GM19035 (cell line): ENCODE data around the gene RTF2.

Experiments used
- ATAC-seq: cut with Tn5 transposase; IDR thresholded peaks from one replicate; pipeline ENCODE4 v1.9.1; 2021; ENCODE audit not compliant: unreplicated experiment

The RTF2 gene

DNA sequence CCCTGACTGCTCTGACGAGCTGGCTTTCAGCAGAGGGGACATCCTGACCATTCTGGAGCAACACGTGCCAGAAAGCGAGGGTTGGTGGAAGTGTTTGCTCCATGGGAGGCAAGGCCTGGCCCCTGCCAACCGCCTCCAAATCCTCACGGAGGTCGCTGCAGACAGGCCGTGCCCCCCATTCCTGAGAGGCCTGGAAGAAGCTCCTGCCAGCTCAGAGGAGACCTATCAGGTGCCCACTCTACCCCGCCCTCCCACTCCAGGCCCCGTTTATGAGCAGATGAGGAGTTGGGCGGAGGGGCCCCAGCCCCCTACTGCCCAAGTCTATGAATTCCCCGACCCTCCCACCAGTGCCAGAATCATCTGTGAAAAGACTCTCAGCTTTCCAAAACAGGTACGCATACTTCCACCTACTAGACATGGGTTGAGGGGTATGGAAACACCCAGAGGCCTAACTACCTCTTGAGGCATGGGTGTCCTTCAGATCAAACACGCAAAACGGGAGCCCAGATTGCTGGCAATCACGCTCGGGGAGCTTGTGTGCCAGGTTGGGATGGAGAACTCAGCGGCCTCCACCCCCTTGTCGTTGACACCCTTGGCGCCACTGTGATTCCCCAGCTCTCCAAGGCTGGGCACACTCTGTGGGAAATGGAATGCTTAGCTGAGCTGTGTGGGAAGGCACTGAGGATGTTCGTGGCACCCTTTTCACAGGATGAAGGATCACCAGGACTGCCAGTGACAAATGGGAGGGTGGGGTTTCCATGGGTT, 31.0 kb upstream of the RTF2 start:
- no peak for ATAC-seq

DNA sequence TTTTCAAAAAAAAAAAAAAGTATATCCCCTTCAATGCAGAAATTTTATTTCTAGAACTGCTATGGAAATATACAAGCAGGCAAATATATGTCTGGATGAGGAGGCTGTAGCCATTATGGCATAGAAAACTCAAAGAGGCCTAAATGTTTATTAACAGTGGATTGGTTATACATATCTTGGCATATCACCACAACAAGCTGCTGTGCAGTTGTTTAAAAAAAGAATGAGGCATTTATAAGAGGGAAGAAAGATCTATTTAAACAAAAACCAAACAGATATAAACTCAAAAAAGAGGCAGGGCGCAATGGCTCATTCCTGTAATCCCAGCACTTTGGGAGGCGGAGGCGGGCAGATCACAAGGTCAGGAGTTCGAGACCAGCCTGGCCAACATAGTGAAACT, 30.1 kb upstream of the RTF2 start:
- no peak for ATAC-seq

DNA sequence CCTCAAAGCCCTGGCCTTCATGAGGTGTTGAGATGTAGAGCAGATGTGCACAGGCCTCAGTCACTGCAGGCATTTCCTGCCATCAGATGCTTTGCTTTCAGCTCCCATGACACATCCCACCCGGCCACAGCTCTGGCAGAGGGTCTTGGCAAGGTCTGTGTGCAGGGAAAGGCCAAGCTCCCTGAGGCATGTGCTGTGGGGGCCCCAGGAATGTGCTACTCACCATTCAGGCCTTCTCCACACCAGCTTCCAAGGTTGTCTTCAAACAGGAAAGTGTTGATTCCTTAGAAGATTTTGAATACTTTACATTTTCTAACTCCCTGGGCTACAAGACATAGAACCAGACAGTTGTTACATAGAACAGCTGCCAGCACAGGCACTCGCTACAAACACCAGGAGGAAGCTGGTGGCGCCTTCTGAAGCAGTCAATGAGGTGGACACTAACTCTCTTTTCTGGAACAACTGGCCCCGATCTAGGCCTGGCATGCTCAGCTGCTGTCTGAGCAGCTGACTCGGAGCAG, 28.6 kb upstream of the RTF2 start:
- ATAC-seq, result no peak

DNA sequence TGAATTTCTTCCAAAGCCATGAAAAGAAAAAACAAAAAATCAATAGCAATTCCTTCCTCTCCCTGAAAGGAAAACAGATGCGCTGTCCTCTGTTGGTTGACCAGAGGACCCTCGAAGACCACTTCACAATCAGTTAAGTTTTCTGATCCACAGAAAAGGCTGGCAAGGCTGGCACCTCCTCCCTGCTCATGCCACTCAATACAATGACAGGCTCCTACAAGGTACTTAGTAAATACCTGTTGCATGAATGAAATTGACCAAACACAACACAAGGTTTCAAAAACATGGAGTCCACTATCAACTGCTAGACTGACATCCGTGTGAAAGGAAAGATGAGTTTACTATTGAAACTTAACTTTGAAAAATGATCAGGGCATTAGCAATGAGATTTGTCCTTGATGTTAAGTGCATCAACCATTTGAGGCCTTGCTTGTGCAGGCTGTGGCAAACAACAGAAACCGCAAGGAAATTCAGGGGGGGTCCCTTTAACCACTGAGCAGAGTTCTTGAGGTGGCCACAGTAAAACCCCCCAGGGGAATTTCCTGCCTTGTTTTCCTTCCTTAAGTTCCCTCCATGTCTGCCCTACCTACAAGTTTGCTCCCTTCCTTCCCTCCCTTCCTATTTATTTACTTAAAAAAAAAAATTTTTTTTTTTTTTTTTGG, 27.9 kb upstream of the RTF2 start:
- ATAC-seq, result peak; percentile 72

DNA sequence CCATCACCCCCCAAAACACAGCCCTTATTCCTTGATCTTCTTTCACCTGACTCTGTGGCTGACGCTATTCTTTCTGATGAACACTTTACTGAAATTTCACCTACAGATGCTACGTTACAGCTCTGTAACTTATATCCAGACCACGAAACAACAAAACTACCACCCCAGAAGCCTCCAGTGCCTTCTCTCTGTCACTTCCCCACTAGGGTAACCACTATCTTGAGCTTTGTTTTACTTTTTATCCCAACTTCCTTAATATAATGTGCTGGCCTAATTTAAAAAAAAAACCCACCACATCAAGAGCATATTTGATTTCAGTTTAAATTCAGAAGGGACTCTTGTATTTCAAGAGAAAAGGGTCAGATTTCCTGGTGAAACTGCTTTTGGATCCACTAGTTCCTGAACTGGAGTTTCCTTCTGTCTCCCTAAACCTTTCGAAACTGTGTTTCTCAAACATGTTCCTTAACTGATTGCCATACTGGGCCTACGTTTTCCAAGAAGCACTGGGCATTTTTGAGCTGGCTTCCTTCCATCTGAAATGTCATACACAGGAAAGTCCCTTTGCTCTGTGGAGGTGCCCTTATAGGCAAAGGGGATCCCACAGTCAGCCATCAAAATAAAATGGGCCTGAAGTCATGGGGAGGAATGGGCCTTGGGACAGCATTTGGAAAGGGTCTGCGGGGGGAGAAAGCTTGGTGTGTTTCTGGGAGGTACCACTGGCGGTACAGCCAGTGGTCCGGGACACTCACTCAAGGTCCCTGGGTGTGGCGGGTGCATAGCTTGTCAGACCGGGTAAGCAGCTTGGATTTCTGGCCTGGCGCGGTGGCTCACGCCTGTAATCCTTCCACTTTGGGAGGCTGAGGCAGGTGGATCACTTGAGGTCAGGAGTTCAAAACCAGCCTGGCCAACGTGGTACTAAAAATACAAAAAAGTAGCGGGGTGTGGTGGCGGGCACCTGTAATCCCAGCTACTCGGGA, 25.8 kb upstream of the RTF2 start:
- ATAC-seq, result no peak

DNA sequence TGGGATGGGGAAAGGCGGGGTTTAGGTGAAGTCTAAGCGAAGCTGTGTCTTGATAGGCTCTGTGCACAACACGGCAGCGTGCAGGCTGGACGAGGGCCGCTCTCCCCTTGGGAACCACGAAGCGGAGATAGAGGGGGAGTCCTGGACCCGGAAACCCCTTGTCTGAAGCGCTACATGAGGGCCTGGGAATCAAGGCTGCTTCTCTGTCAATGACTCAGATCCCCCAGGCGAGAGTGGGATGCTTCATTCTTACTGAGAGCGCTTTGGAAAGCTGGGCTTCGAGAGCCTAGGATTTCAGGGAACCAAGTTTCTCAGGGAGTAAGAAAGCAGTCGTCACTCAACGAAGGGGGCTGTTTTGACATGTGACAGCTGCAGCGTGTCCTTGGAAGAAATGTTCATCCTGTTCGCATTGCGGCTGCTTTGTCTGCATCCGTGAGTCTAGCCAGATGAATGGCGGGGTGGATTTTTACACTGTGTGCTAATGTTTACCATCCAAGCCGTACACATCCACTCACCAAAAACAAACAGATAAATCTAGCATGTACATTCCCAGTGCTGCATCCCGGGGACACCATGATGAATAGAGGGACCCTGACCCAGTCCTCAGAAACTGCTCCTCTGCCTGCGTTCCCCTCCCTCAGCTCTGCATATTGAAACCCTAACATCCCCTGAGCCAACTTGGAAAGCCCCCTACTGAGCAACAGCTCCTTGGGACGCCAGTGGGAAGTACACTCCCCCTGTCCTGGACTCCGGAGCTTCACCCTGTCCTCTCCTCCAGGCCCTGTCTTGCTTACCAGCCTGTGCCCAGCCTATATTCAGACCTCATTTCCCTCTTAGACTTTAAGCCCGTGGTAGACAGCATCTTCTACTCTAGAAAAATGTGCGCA, 24.5 kb upstream of the RTF2 start:
- ATAC-seq, result no peak

DNA sequence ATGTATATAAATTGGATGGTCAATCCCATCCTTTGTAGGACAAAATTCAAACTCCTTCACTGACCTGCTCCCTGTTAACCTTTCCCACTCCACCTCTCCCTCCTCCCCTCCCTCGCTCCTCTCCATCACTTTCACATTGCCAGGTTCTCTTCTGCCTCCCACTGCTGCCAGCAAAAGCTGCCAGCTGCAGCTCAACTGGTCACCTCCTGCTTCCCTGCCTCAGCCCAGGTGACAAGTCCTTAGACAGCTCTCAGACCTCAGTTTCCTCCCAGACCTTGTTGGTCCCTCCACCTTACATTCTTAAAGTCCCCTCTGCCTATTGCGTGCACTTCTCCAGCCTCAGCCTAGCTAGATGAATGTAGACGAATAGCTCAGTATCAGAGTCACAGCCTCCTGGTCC, 23.3 kb upstream of the RTF2 start:
- ATAC-seq, result no peak

DNA sequence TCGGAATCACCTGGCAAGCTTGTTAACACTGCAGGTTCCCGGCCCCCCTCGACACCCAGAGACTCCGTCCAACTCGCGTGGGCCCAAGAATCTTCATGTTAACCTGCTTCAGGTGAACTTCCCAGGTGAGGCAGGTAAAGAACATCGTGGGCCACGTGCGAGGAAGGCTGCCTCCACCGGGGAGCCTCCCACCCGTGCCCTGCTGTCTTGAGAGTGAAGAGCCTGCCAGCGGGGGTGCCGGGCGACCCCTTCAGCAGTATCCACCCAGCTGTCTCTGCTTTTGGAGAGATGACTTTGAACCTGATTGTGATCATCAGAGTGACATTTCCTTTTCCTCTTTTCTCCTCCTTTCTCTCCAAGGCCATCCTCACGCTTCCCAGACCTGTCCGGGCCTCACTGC, 22.9 kb upstream of the RTF2 start:
- ATAC-seq, result no peak

DNA sequence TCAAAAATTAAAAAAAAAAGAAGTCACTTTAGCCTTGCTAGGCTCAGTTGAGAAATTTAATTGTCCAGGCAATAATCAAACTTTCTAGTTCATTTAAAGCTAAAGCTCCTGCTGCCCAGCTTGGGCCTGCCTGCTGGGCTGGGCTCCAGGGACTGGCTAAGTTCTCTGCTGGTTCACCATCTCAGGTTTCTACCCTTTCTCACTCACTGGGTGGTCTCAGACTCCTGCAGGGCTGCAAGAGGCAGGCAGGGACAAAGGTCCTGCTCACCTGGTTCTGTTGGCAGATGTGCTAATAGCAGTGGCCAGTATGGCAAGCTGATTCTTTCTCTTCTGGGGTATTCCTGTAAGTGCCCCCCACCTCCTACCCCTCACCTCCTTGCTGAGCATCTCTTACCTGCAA, 21.2 kb upstream of the RTF2 start:
- no peak for ATAC-seq

DNA sequence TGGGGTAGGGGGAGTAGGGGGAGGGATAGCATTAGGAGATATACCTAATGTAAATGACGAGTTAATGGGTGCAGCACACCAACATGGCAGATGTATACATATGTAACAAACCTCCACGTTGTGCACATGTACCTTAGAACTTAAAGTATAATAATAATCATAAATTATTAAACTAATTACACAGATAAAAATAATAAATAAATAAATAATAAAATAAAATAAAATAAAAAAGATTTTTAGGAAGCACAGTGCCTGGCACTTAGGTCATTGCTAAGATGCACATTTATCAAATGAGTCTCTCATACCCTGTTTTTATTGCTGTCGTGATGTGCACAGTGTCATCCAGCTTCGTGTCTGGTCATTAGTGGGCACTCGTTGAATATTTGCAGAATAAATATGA, 19.0 kb upstream of the RTF2 start:
- ATAC-seq, result no peak

DNA sequence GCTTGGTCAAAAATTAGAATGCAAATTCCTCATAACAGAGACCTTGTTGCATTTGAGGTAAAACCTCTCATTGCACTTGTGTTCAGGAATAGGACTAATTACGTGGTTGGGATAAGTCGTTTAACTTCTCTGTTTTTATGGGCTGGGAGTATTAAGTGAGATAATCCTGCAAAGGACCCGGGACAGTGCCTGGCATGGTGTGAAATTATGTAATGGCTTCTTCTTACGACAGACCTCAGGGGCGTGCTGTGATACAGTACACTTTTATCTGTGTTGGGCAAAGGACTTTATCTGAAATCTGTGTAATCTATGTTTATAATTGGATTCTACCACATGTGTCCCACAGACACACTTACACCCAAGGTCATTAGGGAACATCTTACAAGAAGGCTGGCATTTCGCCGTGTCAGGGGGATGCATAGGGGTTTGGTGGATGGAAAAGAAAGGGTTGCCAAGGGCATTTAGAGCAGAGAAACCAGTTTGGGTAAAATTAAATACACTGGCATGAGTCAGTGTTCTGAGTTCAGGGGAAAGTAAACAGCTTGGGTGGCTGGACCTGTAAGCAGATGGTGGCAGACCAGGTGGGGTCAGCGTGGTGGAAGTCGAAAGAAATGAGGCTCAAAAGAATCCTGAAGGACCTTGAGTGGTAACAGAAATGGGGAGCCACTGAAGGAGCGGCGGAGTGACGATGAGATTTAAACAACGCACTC, 17.2 kb upstream of the RTF2 start:
- no peak for ATAC-seq

DNA sequence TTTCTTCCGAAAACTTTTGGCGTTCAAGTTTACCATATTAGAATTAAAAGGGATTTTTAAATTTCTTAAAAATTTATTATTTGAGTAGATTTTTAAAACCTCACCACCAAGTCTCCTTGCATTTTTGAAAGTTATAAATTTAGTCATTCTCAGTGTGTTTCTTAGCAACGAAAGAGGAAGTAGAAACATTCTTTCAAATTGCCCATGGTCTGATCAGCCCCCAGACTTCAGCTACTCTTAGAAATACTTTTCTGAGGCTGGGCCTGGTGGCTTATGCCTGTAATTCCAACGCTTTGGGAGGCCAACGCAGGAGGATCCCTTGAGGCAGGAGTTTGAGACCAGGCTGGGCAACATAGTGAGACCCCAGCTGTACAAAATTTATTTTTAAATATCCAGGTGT, 15.1 kb upstream of the RTF2 start:
- peak; percentile 61 for ATAC-seq

DNA sequence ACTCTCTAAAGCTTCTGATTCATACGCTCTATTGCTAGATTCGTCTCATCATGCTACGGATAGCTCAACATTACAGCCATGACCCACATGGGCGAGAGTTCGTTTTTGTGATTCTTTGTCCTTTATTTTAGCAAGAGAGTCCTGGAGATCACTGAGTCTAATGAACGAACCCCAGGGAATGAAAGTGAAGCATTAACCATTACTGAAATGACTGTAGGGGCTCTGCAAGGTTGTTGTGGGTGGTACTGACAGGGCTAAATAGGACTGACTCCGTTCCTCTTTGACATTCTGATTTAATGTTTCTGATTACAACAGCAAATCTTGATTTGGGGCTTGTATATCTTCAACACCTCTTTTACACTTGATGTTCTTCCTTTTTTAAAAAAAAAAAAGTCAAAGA, 13.7 kb upstream of the RTF2 start:
- peak; percentile 85 for ATAC-seq

DNA sequence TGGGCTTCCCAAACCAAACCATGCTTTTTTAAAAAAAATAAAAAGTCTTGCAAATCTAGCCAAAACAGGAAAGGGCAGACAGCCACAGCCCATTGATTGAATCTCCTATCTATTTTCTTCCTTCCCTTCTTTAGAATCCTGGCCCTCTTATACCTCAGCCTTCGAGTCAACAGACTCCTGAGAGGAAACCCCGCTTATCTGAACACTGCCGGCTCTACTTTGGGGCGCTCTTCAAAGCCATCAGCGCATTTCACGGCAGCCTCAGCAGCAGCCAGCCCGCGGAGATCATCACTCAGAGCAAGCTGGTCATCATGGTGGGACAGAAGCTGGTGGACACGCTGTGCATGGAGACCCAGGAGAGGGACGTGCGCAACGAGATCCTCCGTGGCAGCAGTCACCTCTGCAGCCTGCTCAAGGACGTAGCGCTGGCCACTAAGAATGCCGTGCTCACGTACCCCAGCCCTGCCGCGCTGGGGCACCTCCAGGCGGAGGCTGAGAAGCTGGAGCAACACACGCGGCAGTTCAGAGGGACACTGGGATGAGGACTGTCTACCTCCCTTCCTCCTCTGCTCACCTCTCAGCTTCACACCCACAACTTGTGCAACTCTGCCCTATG, 10.1 kb upstream of the RTF2 start:
- ATAC-seq, result no peak

DNA sequence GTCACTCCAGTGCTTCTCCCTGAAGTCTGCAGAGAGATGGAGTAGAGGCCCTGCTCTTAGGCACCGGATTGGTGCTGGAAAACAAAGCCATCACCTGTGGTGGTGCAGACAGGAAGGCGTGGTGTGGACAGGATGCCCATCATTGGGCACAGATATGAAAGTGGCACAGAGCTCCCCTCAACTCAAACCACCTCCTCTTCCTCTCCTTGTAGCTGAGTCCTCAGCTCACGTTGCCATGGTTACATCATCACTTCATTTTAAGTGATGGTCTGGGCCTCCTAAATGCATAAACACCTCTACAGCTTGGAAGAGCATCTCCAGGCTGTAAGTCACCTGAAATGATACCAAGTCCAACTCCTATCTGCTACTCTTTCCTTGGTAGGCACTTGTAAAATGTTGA, 8.0 kb upstream of the RTF2 start:
- ATAC-seq, result no peak

DNA sequence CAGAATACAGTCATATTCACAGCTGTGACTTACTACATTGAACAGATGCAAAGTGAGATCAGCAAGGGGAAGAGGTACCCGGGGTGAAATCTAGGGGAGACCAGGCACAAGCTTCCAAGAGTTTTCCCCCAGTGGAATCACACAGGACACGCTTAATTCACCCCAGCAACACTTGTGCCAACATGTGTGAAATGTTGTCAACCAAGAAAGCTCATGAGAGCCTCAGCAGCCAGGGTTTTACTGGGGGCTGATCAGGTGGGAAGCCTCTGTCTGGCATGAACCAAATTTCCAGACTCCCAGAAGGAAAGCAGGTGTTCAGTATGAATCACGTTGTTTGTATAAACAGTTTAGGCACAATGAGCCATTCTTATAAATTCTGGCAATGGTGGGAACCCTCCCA, 6.9 kb upstream of the RTF2 start:
- ATAC-seq, result no peak

DNA sequence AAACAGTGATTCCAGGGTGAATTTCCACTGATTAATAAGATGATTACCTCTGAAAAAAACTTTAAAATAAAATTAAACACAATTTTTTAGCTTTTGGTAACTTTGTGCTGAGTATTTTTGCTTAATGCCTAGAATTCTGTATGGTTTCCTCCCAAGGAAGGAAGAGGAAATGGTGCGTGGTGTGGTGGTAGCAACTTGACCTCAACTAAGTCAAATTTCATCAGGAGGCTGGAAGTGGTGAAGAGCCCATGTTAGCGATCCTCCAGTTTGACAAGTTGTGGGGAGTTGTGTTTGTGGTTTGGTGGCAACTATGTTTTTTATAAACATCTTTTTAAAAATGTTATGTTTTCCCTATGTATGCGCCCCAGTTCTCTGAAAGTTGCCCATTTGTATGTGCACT, 5.0 kb upstream of the RTF2 start:
- ATAC-seq, result no peak

DNA sequence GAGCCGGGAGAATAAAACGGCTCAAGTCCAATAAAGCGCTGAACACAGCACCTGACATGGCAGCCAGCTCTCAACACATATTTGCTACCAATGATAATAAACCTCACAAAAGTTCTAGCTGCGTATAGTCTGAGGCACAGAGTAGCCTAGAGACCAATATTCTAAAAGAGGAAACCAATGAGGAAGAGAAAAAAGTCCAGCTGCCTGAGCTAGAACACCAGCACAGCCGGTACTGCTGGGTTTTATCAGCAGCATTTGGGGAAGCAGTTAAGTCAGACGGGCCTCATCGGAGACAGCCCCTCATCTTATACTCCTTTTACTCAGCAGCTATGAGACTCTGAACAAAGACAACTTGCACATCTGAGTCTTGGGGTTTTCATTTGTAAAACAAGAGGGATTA, 2.4 kb upstream of the RTF2 start:
- no peak for ATAC-seq

DNA sequence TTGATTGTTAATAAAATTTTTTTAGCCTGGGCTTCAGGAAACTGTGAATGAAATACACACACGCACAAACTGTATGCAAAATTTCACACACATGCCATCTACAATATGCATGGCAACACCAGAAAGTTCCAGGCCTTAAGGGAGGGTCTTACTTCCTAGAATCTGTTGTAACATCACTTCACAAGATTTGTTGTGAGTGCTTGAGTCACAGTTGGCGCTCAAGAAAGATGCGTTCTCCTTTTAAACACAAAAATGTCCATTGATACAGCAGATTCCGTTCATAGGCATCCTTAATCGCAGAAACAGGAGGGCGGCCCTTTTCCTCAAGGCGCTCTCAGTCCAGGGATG, 485 bp upstream of the RTF2 start:
- ATAC-seq, result no peak

DNA sequence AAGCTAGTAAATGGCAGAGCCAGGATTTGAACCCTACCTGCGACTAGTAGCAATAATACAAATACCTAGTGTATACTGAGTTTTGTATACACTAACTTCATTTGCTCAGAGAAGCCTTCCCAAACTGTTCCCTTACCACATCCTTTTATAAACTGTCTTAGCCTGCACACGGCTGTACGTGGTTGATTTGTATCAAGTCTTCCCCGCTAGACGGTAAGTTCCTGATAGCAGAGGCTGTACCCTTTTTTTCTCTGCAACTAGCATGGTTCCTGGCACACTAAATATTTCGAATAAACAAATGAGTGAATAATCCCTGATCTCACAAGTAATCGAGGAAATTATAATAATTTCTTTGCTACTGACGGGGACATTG, 636 bp downstream of the RTF2 start:
- no peak for ATAC-seq
